PFSK-1 (cell line): Measurements from ENCODE around the gene HTR1D.

Source experiments
- FOXP2 ChIP-seq: optimal IDR thresholded peaks from 2 replicates; pipeline ENCODE3; 2011; ENCODE audit warnings: borderline replicate concordance, control low read depth, inconsistent platforms; ENCODE audit not compliant: insufficient read depth; ENCODE audit errors: extremely low read length, extremely low read depth
- POLR2AphosphoS5 ChIP-seq: IDR thresholded peaks from 2 replicates; pipeline ENCODE4 v1.6.1; 2012; ENCODE audit warnings: low read depth, mild to moderate bottlenecking, control low read depth, low read length, moderate library complexity
- SIN3A ChIP-seq: IDR thresholded peaks from 2 replicates; pipeline ENCODE4 v1.6.1; 2012; ENCODE audit warnings: mild to moderate bottlenecking, low read length, moderate library complexity, borderline replicate concordance; ENCODE audit not compliant: insufficient read depth
- TAF1 ChIP-seq: IDR thresholded peaks from 2 replicates; pipeline ENCODE4 v1.6.1; 2012; ENCODE audit warnings: low read length, control low read depth, borderline replicate concordance; ENCODE audit not compliant: insufficient read depth
- TF ChIP-seq, protein P1 (sequence below), 2 experiments: IDR thresholded peaks; 2 replicates each; pipeline versions ENCODE4 v1.6.1 to v1.8.0; 2011 to 2012; ENCODE audit warnings: low read depth in 2 of 2, low read length in 2 of 2, control low read depth in 1 of 2, inconsistent platforms in 1 of 2, mild to moderate bottlenecking in 1 of 2, moderate library complexity in 1 of 2; ENCODE audit not compliant: insufficient read depth in 1 of 2

DNA sequence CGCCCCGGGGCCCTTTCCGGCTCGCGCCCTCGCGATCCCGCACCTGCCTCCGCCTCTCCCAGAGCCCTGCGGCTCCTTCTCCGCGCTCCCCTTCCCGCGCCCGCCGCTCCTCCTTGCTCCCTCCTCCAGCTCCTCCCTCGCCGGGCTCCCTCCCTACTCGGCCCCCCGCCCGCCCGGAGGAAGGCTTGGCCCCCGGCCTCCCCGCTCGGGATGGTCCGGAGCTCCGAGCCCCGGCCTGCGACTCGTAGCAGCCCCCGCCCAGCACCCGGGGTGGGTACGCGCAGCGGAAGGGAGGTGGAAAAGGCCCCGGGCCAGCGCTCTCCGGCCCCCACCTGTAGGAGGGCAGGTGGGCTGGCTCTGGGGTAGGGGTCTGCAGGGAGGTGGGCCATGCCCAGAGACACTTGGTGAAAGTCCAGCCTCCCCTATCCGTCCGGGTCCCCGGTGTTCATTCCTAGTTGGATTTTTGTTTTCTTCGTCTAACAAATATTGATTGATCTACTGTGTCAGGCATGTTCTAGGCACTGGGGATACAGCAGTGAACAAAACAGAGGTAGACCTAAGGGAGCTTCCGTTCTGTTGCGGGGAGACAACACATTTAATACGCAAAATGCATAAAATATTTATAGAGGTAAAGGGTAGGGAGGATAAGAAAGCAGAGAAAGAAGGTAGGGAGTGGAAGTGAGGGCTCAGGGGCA is at the start of gene HTR1D:
- no peak for TF ChIP-seq SIN3A
- TF ChIP-seq POLR2AphosphoS5, result no peak
- TF ChIP-seq TAF1, result no peak
- TF ChIP-seq, protein P1, sequence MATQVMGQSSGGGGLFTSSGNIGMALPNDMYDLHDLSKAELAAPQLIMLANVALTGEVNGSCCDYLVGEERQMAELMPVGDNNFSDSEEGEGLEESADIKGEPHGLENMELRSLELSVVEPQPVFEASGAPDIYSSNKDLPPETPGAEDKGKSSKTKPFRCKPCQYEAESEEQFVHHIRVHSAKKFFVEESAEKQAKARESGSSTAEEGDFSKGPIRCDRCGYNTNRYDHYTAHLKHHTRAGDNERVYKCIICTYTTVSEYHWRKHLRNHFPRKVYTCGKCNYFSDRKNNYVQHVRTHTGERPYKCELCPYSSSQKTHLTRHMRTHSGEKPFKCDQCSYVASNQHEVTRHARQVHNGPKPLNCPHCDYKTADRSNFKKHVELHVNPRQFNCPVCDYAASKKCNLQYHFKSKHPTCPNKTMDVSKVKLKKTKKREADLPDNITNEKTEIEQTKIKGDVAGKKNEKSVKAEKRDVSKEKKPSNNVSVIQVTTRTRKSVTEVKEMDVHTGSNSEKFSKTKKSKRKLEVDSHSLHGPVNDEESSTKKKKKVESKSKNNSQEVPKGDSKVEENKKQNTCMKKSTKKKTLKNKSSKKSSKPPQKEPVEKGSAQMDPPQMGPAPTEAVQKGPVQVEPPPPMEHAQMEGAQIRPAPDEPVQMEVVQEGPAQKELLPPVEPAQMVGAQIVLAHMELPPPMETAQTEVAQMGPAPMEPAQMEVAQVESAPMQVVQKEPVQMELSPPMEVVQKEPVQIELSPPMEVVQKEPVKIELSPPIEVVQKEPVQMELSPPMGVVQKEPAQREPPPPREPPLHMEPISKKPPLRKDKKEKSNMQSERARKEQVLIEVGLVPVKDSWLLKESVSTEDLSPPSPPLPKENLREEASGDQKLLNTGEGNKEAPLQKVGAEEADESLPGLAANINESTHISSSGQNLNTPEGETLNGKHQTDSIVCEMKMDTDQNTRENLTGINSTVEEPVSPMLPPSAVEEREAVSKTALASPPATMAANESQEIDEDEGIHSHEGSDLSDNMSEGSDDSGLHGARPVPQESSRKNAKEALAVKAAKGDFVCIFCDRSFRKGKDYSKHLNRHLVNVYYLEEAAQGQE (IDR thresholded peaks at IDR 0.05; ENCODE audit: insufficient read depth in 1 of 2, low read depth in 2 of 2, low read length in 2 of 2), result no peak
- no peak for TF ChIP-seq FOXP2
